DMS153 (cell line): ENCODE measurements around the gene CD207.
"Not testable (repeated sequence)": the region's sequence is repeated elsewhere in the genome, so short reads cannot be mapped to it uniquely, and the experiment has no call there.

Source experiments
- DNase-seq: peaks from one replicate; lab custom pipeline; 2025; lab: John Stamatoyannopoulos, UW

The CD207 gene

GRCh38 chr2:70828914-70829824 is 6.4 kb downstream of the CD207 start:
- DNase-seq, result no peak

- peak; percentile 22 for DNase-seq
Measured at GRCh38 chr2:70828115-70828514, 7.5 kb downstream of the CD207 start.

- no peak for DNase-seq
Measured at GRCh38 chr2:70827388-70827787, 8.2 kb downstream of the CD207 start.

- no peak for DNase-seq
Measured at GRCh38 chr2:70826696-70827350, 8.8 kb downstream of the CD207 start.

- DNase-seq, result no peak
Measured at GRCh38 chr2:70823249-70823648, 12.4 kb downstream of the CD207 start.

- no peak for DNase-seq
Measured at GRCh38 chr2:70822843-70823242, 12.8 kb downstream of the CD207 start.

GRCh38 chr2:70820499-70820898 is 15.1 kb downstream of the CD207 start, which contains the start of gene CLEC4F:
CLEC4F (minus strand) TSS chr2:70820599; CDS start chr2:70820523, 76 bp downstream.
- no peak for DNase-seq

GRCh38 chr2:70817284-70817954 is 18.2 kb downstream of the CD207 start:
- DNase-seq, result no peak

GRCh38 chr2:70816726-70817125 is 18.9 kb downstream of the CD207 start:
- DNase-seq, result no peak

GRCh38 chr2:70808983-70809958 is 26.3 kb downstream of the CD207 start:
- DNase-seq, result no peak

GRCh38 chr2:70807828-70808118 is 27.8 kb downstream of the CD207 start:
- no peak for DNase-seq

GRCh38 chr2:70807102-70807827 is 28.4 kb downstream of the CD207 start:
- DNase-seq, result peak; percentile 31

- no peak for DNase-seq
Measured at GRCh38 chr2:70806620-70807019, 29.0 kb downstream of the CD207 start.

- DNase-seq, result no peak
Measured at GRCh38 chr2:70806013-70806412, 29.6 kb downstream of the CD207 start.

GRCh38 chr2:70801607-70802263 is 33.9 kb downstream of the CD207 start:
- no peak for DNase-seq

- DNase-seq, result no peak
Measured at GRCh38 chr2:70799706-70800105, 35.9 kb downstream of the CD207 start.

- not testable (repeated sequence) for DNase-seq
Measured at GRCh38 chr2:70797996-70798395, 37.6 kb downstream of the CD207 start.

GRCh38 chr2:70797506-70797905 is 38.1 kb downstream of the CD207 start:
- no peak for DNase-seq

- no peak for DNase-seq
Measured at GRCh38 chr2:70796262-70796661, 39.4 kb downstream of the CD207 start.
